GM21367 (cell line): Measurements from ENCODE around the gene CCNI2.
A peak's percentile ranks its signal among the peaks of the same experiment; 100 is the strongest.

Experiments
- ATAC-seq: cut with Tn5 transposase; IDR thresholded peaks from one replicate; pipeline ENCODE4 v1.9.1; 2021; ENCODE audit not compliant: unreplicated experiment

Gene CCNI2, protein sequence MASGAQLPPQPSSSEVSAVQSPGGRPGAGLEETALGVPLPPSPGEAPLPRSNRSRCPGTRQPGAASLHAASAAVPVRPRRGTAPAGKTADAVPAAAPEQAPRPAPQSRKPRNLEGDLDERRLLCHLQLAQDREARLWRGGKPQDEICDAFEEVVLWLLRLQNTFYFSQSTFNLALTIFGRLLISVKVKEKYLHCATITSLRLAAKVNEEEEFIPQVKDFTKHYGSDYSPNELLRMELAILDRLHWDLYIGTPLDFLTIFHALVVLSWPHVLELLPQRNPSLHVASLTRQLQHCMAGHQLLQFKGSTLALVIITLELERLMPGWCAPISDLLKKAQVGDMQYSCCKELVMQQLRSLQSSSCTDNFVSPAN

DNA sequence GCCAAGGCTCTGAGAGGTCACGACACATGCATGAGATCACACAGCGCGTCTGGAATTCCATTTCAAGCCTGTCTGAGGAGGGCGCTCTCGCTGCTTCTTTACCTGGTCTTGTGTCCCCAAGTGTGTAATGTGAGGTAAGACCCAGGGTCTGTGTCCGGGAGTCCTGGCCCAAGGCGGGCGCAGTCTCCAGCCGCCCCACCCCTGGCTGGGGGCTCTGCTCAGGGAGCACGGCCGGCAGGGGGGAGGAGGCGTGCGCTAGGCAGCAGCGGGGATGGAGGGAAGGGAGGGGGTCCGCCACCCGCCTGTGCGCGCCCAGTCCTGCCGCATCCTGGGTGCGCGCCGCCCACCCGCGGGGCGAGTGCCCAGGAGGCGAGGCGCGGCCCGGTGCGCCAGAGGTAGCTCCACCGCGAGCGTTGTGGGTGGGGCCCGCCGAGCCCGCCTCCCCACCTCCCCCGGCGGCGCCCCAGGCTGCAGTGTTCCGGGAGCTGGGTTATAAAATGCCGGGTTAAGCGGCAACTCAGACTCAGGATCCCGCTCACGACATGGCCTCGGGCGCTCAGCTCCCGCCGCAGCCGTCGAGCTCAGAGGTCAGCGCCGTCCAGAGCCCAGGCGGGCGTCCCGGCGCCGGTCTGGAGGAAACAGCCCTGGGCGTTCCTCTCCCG lies at the start of gene CCNI2:
Gene CCNI2 (plus strand): TSS at position 473 of the 662 bp plus-strand sequence. CDS start 70 bp downstream, at position 543.
- ATAC-seq, result no peak

DNA sequence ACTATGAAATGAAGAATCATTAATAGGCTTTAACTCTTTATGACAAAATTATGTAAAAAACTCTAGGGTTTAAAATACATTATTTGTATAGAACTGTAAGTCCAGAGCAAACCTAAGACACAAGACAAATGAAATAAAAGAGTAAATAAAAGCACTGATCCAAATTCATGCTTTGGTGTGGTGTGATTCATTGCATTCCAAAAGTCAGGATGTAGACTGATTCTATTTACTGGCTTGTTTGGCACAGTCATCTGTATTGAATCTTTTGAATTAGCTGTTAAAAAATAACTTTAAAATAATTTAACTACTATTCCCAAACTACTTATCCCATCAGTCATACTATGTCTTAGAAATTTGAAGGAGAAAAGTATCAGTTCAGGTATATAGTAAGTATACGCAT lies 42.4 kb upstream of the CCNI2 start:
- ATAC-seq, result no peak

DNA sequence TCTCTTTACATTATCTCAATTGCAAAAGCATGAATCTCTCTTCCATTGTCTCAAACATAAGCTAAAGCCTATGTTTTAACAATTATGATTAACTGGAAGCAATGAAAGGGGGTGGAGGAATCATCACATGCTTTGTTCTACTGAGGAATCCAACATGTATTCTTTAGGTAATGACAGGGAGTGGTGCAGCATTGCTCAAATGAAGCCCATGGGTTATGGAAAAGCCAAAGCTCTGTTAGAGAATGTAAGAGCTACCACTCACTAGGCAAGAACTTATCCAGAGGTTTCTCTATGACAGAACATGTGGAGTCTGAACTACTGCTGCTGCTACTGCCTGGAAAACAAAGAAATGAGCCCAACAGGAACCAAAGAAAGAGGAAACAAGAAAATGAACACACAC lies 38.6 kb upstream of the CCNI2 start:
- ATAC-seq, result no peak

DNA sequence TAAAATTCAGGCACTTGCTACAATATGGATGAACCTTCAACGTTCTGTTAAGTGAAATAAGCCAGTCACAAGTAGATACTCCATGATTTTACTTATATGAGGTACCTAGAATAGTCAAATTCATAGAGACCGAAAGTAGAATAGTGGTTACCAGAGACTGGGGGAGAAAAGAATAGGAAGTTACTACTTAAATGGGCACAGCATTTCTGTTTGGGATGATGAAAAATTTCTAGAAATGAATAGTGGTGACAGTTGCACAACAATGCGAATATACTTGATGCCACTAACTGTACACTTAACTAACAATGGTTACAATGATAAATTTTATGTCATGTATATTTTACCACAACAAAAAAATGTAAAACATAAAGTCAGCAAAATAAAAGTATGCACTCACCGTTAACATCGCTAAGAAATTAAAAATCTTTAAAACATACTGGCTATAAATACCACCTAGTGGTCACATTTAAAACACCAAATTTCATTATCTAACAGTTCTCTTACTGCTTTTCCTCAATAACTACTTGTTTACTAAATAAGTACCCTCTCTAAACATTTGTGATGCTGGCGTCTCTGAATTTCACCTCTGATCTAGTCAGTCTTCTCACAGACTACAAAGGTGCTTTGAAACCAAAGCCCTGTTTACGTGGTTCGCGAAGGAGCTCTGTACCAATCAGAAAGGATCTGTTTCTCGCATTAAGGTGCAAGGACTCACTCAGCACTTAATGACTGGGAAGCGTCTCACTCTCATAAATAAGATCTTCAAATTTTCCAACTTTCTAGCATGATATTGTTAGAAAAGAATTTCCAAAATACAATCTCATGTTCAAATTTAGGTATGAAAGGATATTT lies 32.5 kb upstream of the CCNI2 start:
- ATAC-seq, result no peak

DNA sequence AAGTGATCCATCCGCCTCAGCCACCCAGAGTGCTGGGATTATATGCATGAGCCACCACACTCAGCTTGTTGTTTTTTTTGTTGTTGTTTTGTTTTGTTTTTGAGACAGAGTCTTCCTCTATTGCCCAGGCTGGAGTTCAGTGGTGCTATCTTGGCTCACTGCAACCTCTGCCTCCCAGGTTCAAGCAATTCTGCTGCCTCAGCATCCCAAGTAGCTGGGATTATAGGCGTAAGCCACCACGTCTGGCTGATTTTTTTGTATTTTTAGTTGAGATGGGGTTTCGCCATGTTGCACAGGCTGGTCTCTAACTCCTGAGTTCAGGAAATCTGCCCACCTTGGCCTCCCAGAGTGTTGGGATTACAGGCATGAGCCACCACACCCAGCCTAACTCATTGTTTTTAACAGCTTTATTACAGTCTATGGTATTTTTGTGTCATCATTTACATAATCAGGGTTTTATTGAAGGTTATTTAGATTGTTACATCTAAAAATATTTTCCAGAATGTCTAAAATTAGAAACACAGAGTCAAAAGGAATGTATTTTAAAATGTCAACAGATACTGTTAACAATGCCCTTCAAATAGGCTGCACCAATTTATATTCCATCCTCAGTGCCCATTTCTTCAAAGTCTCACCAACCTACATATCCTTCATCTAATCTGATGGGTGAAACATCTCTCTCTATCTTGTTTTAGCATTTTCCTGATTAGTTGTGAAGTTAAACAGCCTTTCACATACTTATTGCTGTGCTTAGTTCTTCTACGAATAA lies 28.5 kb upstream of the CCNI2 start:
- no peak for ATAC-seq

DNA sequence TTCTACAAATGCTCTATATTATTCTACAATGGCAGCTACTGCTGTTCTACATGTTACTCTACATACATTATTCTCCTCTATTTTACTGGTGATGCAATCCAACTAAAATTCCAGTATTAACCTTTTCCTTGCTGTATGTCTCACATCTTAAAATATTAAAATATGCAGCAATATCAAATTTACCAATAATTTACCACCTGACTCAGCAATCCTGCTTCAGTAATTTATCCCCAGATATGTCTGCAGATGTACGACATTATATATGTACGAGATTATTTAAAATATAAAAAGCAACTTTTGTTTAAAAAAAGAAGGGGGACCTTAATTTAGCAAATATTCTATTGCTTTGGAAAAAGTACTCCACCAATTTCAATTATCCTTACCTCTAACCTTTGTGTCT lies 21.5 kb upstream of the CCNI2 start:
- no peak for ATAC-seq

DNA sequence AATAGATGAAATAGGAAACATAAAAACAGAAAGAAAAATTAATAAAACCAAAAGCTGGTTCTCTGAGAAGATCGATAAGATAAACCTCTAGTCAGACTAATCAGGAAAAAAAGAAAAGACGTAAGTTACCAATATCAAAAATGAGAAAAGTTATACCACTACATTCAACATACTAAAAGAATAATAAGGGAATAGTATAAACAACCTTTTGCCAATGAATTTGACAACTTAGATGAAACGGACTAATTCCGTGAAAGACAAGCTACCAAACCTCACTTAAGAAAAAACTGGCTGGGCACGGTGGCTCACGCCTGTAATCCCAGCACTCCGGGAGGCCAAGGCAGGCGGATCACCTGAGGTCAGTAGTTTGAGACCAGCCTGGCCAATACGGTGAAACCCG lies 17.3 kb upstream of the CCNI2 start:
- no peak for ATAC-seq

DNA sequence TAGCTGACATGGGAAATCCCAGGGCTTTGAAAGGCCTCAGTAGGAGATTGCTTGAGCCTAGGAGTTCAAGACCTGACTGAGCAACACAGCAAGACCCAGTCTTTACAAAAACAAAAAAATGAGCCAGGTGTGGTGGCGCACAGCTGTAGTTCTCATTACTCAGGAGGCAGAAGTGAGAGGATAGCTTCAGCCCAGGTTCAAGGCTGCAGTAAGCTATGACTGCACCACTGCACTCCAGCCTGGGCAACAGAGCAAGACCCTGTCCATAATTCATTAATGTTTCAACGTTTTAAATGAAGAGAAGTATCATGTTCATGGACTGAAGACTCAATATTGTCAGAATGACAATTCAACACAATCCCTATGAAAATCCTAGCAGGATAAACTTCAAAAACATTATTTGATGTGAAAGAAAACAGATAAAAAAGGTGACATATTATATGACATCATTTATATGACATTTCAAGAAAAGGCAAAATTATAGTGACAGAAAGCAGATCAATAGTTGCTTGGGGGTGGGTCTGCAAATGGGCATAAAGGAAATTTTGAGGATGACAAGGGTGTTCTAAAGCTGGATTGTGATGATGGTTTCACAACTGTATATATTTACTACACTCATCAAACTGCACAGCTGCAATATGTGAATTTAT lies 13.6 kb upstream of the CCNI2 start:
- no peak for ATAC-seq

DNA sequence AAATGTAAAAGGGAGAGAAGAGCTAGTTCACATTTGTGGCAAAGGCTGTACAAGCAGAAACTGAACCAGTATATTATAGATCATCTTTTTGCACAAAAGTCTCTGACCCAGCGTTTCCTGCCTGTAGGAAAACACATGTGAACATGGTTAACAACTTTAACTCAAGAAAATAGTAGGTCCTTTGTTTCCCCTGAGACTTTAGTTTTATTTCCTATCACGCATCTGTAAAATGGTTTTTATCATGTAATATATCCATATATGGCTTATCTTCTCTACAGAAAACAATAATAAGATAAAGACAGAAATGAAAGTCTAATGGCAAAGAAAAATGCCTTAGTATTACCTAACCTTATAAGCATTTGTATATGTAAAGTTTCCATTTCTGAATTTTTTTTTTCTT lies 12.5 kb upstream of the CCNI2 start:
- ATAC-seq, result no peak

DNA sequence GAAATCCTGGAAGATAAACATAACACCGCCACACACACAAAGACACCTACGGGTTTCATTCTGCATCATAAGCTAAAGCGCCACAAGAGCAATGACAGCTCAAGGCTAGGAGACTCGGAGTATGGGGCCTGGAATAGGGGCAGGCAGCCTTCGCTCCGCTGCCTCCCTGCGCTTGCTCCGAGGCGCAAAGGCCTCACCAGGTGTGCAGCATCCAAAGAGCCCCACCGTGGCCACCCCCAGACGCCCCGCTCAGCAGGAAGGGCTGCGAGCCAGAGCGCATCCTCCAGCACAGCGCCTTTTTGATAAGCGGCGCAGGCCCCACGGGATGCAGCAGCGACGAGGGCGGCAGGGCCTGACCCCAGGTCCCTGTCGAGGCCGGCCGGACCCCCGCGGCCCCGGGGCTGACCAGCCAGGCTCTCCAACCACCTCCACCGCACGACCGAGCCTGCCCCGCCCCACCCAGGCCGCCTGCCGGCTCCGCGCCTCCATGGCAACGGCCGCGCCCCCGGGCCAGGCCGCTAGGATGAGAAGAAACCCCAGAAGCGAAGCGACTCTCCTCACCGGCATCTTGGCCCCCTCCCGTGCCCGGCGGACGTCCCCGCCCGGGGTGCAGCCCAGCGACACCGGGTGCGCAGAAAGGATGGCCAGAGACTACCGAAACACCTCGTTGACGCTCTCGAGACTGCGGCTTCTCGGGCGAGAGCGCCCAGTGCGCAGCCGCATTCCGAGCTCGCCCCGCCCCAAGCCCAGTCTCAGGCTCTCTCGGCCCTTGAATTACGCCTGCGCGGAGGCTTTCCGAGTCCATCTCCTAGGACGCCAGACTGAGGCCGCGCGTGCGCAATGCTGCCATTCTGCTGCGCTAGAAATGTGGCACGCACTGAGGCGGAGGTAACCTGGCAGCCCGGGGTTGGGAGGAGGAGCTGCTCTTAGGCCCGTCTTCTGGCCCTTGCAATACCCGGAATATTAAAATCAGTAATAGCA lies 10.1 kb upstream of the CCNI2 start, which contains the start of gene KIF3A:
Gene KIF3A (minus strand): TSS at position 694 of the 981 bp plus-strand sequence. CDS start 127 bp downstream, at position 567.
- ATAC-seq, result peak; percentile 78

DNA sequence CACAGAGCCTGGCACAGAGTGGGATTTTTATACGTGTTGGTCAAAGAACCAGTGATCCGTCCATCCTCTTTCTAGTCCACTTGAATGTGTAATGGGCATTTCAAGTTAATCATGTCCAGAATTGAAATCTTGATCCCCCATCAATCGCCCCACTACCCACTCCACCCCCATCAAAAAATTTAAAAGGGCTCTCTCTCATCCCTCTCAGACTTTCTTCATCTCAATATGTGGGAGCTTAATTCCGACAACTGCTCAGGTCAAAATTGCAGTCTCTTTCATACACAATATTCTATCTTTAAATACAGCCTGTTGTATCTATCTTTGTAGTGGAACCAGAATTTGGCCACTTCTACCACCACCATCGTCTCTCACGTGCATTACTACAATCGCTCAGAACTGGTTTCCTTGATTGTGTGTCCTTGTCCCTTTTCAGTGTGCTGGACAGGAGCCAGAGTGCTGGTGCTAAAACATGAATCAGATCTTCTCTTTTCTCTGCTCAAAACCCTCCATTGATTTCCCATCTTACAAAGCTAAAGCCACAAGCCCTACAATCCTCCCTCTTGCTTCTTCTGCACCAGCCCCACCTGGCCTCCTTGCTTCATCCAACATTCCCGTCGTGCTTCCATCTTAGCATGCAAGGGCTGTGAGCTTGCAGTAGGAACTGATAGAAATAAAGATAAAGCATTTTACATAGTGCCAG lies 9.1 kb upstream of the CCNI2 start:
- no peak for ATAC-seq

DNA sequence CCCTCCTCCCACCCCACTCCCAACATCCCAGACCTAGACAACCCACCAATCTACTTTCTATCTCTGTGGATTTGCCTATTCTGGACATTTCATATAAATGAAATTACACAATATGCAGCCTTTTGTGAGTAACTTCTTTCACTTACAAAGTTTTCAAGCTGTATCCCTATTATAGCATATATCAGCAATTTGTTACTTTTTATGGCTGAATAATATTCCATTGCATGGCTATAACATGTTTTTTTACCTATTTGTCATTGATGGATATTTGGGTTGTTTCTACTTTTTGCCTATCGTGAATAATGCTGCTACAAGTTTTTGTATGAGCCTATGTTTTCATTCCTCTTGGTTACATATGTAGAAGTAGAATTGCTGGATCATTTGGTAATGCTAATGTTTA lies 8.0 kb upstream of the CCNI2 start:
- ATAC-seq, result no peak

DNA sequence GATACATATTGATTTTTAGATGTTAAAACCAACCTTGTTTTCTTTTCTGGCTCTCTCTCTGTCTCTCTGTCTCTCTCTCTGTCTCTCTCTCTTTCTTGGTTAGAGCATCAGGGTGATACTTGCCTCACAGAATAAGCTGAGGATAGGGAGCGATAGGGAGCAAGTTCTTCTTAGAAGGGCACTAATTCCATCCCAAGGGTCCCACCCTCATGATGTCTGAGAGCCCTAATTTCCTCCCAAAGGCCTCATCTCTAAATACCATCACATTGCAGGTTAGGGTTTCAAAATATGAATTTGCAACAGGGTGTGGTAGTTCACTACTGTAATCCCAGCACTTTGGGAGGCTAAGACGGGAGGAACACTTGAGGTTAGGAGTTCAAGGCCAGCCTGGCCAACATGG lies 5.1 kb upstream of the CCNI2 start:
- no peak for ATAC-seq

DNA sequence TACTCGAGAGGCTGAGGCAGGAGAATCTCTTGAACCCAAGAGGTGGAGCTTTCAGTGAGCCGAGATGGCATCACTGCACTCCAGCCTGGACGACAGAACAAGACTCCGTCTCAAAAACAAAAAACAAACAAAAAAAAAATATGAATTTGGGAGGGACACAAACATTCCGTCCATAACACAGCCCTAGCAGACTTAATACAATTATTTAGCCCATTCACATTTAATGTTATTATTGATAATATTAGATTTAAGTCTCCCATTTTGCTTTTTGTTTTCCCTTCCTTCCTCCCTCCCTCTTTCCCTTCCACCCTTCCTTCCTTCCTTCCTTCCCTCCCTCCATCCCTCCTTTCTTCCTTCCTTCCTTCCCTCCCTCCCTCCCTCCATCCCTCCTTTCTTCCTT lies 4.6 kb upstream of the CCNI2 start:
- no peak for ATAC-seq

DNA sequence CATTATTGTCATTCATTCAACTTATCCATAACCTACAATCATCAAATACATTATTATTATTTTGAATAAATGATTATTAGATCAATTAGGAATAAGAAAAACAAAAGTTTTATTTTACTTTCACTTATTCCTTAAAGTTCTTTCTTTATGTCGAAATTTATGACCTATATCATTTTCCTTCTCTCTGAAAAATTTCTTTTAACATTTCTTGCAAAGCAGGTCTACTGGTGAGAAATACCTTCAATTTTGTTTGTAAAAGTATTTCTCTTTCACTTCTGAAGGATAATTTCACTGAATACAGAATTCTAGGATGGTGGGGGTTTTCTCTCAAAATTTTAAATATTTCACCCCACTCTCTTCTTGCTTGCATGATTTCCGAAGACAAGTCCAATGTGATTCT lies 2.6 kb upstream of the CCNI2 start:
- no peak for ATAC-seq

DNA sequence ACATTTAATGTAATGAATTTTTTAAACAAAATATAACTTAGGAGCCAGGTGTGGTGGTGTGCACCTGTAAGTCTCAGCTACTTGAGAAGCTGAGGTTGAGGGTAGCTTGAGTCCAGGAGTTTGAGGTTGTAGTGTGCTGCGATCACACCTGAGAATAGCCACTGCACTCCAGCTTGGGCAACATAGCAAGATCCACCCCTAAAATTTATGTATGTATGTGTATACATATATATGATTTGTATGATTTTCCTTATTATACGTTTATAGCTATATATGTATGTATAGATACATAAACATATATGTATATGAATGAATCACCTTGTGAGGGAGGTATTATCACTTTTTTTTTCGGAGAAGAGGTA lies 653 bp upstream of the CCNI2 start:
- ATAC-seq, result no peak

DNA sequence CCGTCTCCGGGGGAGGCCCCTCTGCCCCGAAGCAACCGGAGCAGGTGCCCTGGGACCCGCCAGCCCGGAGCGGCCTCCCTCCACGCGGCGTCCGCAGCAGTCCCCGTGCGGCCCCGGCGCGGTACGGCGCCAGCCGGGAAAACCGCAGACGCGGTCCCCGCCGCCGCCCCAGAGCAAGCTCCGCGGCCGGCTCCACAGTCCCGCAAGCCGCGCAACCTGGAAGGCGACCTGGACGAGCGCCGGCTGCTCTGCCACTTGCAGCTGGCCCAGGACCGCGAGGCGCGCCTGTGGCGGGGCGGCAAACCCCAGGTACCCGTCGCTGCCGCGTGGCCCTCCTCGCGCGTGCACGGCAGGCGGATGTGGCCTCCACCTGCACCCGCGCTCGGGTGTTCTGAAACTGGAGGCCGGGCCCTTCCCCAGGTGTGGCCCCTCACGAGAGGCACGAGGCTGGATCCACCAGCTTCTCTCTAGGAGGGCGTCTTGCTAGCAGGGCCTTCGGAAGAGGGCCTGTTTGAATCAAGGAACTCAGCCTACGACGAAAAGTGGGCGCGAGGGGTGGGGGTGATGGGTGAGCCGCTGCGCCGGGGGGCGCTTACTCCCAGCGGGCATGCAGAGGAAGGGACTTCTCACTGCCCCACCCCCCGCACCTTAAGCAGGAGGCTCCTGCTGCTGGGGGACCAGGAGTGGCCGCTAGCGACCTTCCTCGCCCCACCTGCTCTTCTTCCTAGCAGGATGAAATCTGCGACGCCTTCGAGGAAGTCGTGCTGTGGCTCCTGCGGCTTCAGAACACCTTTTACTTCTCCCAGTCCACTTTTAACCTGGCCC lies 602 bp downstream of the CCNI2 start:
- no peak for ATAC-seq

DNA sequence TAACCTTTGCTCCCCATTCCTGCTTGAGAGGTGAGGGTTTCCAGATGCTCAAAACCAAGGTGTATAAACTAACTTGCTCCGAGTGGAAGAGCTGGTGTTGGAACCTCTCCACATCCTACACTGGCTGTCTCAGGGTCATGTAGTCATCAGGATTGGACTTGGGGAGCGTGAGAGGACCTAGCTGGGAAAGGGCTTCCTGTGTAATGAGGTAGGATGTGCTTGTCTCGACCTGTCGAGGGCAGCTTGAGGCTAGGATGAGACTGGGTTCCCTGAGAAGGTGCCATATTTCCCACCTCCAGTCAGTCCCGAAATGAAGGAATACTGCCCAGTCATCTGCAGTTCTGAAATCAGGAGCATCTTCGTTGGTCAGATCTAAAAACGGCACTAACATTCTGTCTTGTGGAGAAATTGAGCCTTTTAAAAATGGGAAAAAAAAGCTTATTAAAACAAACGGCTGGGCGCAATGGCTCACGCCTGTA lies 1.3 kb downstream of the CCNI2 start:
- ATAC-seq, result no peak
